HAP-1 (cell line): ENCODE results near the gene KSR1.
A peak's percentile ranks its signal among the peaks of the same experiment; 100 is the strongest.
"Not testable (repeated sequence)": the region's sequence is repeated elsewhere in the genome, so short reads cannot be mapped to it uniquely, and the experiment has no call there.

ENCODE experiments used
- DNase-seq, 2 experiments: peaks; one replicate each; pipeline ENCODE4 v3.0.0-alpha.2; 2016 to 2020; ENCODE audit warnings: low spot score in 2 of 2
- H3K27me3 ChIP-seq: fragments of 250-450 bp; sonication (Bioruptor Pico); 2 replicates; pipeline ENCODE4 v1.5.1; 2020; ENCODE audit warnings: low read depth, mild to moderate bottlenecking, moderate library complexity
- H3K36me3 ChIP-seq: fragments of 250-450 bp; sonication (Bioruptor Pico); replicated peaks from 2 replicates; pipeline ENCODE4 v1.5.1; 2020; ENCODE audit warnings: mild to moderate bottlenecking
- H3K4me1 ChIP-seq: fragments of 250-450 bp; sonication (Bioruptor Pico); 2 replicates; pipeline ENCODE4 v1.5.1; 2020; ENCODE audit warnings: mild to moderate bottlenecking
- H3K4me3 ChIP-seq: fragments of 250-450 bp; sonication (Bioruptor Pico); 2 replicates; pipeline ENCODE4 v1.5.1; 2020; ENCODE audit warnings: mild to moderate bottlenecking, moderate library complexity
- H3K9me3 ChIP-seq: fragments of 250-450 bp; sonication (Bioruptor Pico); 2 replicates; pipeline ENCODE4 v1.5.1; 2020; ENCODE audit warnings: mild to moderate bottlenecking, moderate library complexity
- in situ Hi-C: fragments of 300-500 bp; cut with MboI; formaldehyde crosslinking; loops from 3 replicates; pipeline ENCODE4 v1.14.3; 2020; ENCODE audit warnings: low sequenced_read_pairs, inconsistent platforms, mixed read lengths

Gene KSR1

GRCh38 chr17:27455914-27456680 lies at the start of gene KSR1:
Gene KSR1 (plus strand): TSS chr17:27456448. CDS start chr17:27456644, 196 bp downstream.
- in situ Hi-C loops, result loop anchor here (5.0 to 25.0 kb wide), 2 partner anchors 146 to 219 kb away; no protein-coding TSS in a partner anchor
- H3K36me3 ChIP-seq, result no peaks in the 10 kb centered on the region
- peak within 1 kb of the TSS; percentile 60 for H3K4me3 ChIP-seq
- H3K9me3 ChIP-seq, result no peaks in the 10 kb centered on the region
- no peaks in the 10 kb centered on the region for H3K27me3 ChIP-seq
- peak; percentile 73 to 90 for DNase-seq
- H3K4me1 ChIP-seq, result peaks cover 12% of the 10 kb centered on the region

- DNase-seq, result no peak
- in situ Hi-C loops, result no loop called here
- no peaks in the 10 kb centered on the region for H3K9me3 ChIP-seq
- peaks cover 11% of the 10 kb centered on the region for H3K27me3 ChIP-seq
- H3K36me3 ChIP-seq, result no peaks in the 10 kb centered on the region
- no peaks in the 10 kb centered on the region for H3K4me1 ChIP-seq
- H3K4me3 ChIP-seq, result no peak overlapping the region
These were observed 48.1 kb upstream of the KSR1 start for GRCh38 chr17:27407916-27408864.

GRCh38 chr17:27408891-27409290 lies 47.4 kb upstream of the KSR1 start:
- no peaks in the 10 kb centered on the region for H3K9me3 ChIP-seq
- in situ Hi-C loops, result no loop called here
- DNase-seq, result no peak

DNA sequence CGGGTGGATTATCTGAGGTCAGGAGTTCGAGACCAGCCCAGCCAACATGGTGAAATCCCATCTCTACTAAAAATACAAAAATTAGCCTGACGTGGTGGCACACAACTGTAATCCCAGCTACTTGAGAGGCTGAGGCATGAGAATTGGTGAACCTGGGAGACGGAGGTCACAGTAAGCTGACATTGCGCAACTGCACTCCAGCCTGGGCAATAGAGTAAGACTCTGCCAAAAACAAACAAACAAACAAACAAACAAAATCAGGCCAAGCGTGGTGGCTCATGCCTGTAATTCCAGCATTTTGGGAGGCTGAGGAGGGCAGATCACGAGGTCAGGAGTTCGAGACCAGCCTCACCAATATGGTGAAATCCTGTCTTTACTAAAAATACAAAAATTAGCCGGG lies 44.1 kb upstream of the KSR1 start:
- H3K9me3 ChIP-seq, in situ Hi-C loops, H3K36me3 ChIP-seq, DNase-seq, H3K4me3 ChIP-seq, H3K4me1 ChIP-seq: not testable (repeated sequence)
- H3K27me3 ChIP-seq, result peaks cover 20% of the 10 kb centered on the region

More at GRCh38 chr17:27408891-27409290, 47.4 kb upstream of the KSR1 start:
- H3K27me3 ChIP-seq, result peaks cover 13% of the 10 kb centered on the region
- no peaks in the 10 kb centered on the region for H3K4me1 ChIP-seq
- no peaks in the 10 kb centered on the region for H3K36me3 ChIP-seq
- H3K4me3 ChIP-seq, result no peak overlapping the region

- Histone ChIP-seq H3K4me3 (no peak overlapping the region), H3K4me1 (no peaks in the 10 kb centered on the region), H3K9me3 (no peaks in the 10 kb centered on the region), H3K27me3 (peaks cover 20% of the 10 kb centered on the region), H3K36me3 (no peaks in the 10 kb centered on the region)
- no peak for DNase-seq
- in situ Hi-C loops, result no loop called here
These were observed 42.9 kb upstream of the KSR1 start for GRCh38 chr17:27413315-27413714.

DNA sequence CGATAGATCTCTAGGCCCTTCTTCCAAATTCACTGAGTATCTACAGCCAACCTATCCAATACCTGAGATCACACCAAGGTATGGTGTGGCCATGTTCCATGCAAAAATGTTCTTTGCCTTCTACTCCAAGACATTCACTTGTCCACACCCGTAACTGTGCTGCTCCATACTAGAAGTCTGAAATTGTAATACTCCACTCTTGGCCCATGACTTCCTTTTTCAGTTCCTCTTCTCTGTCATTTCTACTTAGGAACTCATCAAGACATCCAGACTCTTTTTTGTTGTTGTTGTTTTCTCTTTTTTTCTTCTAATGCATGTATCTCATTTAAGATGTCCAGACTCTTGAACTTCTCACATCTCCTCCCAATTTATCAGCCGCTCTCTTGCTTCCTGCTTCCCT lies 42.5 kb upstream of the KSR1 start:
- H3K4me3 ChIP-seq, result no peak overlapping the region
- DNase-seq, result no peak
- in situ Hi-C loops, result no loop called here

DNA sequence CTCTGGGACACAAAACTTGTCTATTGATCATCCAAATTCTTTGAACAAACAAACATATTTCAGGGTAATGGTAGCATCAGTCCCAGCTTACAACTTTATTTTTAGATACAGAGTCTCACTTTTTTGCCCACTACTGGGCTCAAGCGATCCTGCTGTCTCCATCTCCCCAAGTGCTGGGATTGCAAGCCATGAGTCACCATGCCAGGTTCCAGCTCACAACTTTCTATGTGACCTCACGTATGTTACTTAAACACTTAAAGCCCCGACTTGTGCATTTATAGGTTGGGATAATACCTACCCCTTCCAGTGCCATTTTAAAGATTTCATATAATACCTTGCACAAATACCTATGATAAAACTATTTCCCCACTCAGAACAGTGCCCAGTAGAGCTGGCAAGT lies 42.0 kb upstream of the KSR1 start:
- H3K36me3 ChIP-seq, result no peaks in the 10 kb centered on the region
- in situ Hi-C loops, result no loop called here
- no peaks in the 10 kb centered on the region for H3K9me3 ChIP-seq
- no peak overlapping the region for H3K4me3 ChIP-seq
- H3K27me3 ChIP-seq, result peaks cover 20% of the 10 kb centered on the region
- H3K4me1 ChIP-seq, result no peaks in the 10 kb centered on the region
- no peak for DNase-seq

More for the DNA sequence above, 42.5 kb upstream of the KSR1 start:
- Histone ChIP-seq H3K9me3 (no peaks in the 10 kb centered on the region), H3K27me3 (peaks cover 20% of the 10 kb centered on the region), H3K4me1 (no peaks in the 10 kb centered on the region), H3K36me3 (no peaks in the 10 kb centered on the region)

- Histone ChIP-seq H3K27me3 (peaks cover 20% of the 10 kb centered on the region), H3K9me3 (no peaks in the 10 kb centered on the region), H3K4me3 (no peak overlapping the region), H3K4me1 (no peaks in the 10 kb centered on the region), H3K36me3 (no peaks in the 10 kb centered on the region)
- DNase-seq, result no peak
- in situ Hi-C loops, result no loop called here
These were observed 41.6 kb upstream of the KSR1 start for GRCh38 chr17:27414694-27415093.

- DNase-seq, result no peak
- Histone ChIP-seq H3K36me3 (no peaks in the 10 kb centered on the region), H3K27me3 (peaks cover 20% of the 10 kb centered on the region), H3K4me1 (no peaks in the 10 kb centered on the region), H3K9me3 (no peaks in the 10 kb centered on the region), H3K4me3 (no peak overlapping the region)
- in situ Hi-C loops, result no loop called here
These were observed 41.0 kb upstream of the KSR1 start for GRCh38 chr17:27415120-27415795.

DNA sequence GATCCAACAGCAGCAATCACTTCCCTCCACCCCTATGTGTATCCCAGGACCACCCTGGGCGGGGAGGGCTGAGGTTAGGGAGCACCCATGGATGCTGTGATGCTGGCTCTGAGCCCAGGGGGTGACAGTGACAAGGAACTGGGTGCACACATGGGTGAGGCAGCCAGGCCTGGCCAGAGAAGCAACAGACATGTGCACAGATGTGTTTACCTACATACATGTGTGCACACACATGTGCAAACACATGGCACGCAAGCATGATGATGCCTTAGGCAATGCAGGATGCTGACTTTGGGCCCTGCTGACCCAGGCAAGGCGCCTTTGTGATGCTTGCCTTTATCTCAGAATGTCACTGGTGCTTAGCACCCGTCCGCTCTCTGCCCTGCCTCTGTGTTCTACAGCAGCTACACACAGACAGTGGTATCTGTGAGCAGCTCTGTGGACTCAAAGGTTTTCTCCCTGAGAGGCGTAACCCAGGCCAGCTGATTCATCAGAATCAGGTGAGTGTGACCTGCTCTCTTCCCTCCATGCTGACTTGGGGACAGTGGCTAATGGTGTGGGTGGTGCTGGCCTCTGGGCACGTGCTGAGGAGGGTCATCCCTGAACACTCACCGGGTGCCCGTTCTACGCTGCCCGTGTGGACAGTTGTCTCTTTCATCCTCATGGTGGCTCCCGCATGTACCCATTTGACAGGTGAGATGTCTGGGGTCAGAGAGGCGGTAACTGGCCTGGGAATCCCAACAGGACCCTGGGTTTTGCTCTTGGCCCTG lies 38.5 kb upstream of the KSR1 start:
- H3K36me3 ChIP-seq, result no peaks in the 10 kb centered on the region
- H3K4me3 ChIP-seq, result no peak overlapping the region
- H3K4me1 ChIP-seq, result no peaks in the 10 kb centered on the region
- in situ Hi-C loops, result no loop called here
- peaks cover 13% of the 10 kb centered on the region for H3K27me3 ChIP-seq
- no peak for DNase-seq
- no peaks in the 10 kb centered on the region for H3K9me3 ChIP-seq

DNA sequence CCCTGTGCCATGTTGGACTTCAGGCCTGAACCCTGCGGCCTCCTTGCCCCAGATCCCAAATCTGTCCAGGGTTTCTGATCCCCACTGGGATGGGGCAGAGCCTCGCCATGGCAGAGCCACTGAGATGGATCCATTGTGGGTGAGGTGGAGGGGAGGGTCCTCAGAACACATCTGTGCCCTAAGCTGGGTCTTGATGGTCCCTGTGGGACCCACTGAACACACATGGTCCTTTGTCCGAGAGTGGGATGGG lies 38.0 kb upstream of the KSR1 start:
- H3K9me3 ChIP-seq, result no peaks in the 10 kb centered on the region
- no peaks in the 10 kb centered on the region for H3K4me1 ChIP-seq
- H3K4me3 ChIP-seq, result no peak overlapping the region
- no peak for DNase-seq
- no peaks in the 10 kb centered on the region for H3K36me3 ChIP-seq
- in situ Hi-C loops, result no loop called here
- peaks cover 8% of the 10 kb centered on the region for H3K27me3 ChIP-seq

DNA sequence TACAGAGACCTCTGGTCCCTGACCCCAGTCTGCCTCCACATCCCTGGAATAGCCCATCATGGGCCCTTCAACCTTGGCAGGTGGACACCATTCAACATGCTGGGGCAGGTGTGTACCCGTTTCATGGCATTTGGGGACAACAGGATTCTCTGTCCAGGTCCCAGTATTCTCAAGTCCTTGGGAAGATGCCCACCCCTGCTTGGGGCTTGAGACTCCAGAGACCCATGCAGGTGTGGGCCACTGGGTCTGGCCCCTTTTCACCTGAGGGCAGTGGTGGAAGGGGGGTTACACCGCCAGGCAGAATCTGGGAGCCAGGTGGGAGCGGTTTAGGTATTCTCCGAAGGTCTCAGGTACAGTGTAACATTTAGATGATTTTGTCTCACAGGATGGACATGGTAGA lies 37.1 kb upstream of the KSR1 start:
- H3K4me3 ChIP-seq, result no peak overlapping the region
- in situ Hi-C loops, result no loop called here
- DNase-seq, result no peak
- H3K9me3 ChIP-seq, result no peaks in the 10 kb centered on the region
- H3K4me1 ChIP-seq, result no peaks in the 10 kb centered on the region
- H3K36me3 ChIP-seq, result no peaks in the 10 kb centered on the region
- peaks cover 7% of the 10 kb centered on the region for H3K27me3 ChIP-seq

DNA sequence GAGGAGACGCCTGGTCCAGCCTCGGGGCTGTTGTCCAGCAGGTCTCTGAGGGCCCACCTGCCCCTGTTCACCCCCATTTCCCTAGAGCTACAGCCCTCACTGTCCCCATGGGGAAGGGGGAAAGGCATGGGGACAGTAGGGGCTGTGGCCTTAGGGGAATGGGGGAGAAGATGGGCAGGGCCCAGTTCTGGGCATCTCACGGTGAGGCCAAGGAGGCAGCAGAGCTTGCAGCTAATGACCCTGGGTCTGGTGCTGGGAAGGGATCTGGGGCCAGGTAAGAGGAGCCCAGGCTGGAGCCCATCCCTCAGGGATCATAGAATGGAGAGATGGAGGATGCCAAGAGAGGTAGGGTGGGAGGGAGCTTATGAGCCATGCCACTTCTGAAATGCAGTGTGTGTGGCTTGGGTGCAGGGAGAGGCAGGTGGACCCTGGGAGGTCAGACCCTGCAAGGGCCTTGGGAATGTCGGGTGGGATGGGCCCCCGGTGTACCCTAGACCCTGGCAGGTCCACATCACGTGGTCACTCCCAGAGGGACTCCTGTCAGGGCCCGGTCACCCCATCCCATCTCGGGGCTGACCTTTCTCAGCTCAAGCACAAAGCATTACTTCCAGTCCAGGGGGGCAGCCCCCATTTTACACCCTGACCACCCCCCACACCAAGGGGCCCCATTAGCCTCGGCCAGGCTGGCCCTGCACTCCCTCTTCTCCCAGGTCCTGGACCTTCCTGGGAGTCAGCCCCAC lies 35.9 kb upstream of the KSR1 start:
- Histone ChIP-seq H3K9me3 (no peaks in the 10 kb centered on the region), H3K36me3 (no peaks in the 10 kb centered on the region), H3K27me3 (no peaks in the 10 kb centered on the region), H3K4me1 (no peaks in the 10 kb centered on the region), H3K4me3 (no peak overlapping the region)
- in situ Hi-C loops, result no loop called here
- DNase-seq, result no peak
